ENCODE data around the gene CNOT10.
"Not testable (repeated sequence)": the region's sequence is repeated elsewhere in the genome, so short reads cannot be mapped to it uniquely, and the experiment has no call there.

CNOT10 gene, protein sequence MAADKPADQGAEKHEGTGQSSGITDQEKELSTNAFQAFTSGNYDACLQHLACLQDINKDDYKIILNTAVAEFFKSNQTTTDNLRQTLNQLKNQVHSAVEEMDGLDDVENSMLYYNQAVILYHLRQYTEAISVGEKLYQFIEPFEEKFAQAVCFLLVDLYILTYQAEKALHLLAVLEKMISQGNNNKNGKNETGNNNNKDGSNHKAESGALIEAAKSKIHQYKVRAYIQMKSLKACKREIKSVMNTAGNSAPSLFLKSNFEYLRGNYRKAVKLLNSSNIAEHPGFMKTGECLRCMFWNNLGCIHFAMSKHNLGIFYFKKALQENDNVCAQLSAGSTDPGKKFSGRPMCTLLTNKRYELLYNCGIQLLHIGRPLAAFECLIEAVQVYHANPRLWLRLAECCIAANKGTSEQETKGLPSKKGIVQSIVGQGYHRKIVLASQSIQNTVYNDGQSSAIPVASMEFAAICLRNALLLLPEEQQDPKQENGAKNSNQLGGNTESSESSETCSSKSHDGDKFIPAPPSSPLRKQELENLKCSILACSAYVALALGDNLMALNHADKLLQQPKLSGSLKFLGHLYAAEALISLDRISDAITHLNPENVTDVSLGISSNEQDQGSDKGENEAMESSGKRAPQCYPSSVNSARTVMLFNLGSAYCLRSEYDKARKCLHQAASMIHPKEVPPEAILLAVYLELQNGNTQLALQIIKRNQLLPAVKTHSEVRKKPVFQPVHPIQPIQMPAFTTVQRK

DNA sequence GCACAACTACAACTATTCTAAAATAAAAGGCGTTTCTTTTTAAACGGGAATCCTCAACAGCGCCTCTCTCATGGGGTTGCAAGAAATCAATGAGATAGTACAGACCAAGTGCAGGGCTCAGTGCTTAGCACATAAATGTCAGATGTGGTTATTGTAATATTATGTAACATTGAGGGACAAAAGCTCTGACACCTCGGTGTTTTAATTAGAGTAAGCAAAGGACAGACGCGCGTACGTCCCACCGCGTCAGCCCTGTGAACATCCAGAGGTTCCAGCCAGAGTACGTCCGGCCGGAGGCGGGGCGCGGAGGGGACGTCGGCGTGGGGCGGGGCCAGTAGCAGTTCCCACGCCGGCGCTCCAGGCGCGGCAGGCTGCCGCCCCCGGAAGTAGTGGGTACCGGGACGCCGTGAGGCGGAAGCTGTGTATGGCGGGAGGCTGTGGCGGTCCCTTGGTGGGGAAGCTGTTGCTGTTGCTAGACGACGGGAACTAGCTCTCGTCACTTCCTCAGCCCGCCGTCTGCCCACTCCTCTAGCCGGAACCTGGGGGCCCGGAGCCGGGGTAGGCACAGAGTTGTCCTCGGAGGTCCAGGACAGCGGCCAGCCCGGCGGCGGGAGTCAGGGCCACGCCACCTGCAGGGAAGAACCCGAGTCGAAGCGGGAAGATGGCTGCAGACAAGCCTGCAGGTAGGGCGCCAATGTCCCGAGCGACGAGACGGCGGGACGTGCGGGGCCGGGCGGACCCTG lies at the start of gene CNOT10:
Gene CNOT10, plus strand, starts transcription at position 389 of the 743 bp plus-strand sequence. Its CDS starts 273 bp downstream, at position 662.
- FAIRE-seq (peak; percentile 98), DNase-seq (ENCODE audit: insufficient read length, low spot score) (peak; percentile 87)

DNA sequence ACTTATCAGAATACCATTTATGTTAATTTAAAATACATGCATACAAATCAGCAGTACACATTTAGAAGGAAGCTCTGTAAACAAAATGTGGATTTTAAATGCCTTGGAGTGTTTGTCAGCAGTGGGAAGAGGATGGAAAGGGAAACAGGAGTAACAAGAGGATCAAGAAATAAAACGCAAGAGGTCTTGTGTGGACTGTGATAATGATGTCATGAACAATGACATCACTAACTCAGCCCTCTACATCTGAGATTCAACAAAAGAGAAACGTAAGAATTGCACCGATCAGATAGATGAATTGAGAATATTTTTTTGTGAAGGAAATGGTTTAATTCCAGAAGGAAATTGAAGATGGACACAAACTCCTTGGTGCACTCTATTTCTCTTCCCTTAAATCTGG lies 44.0 kb upstream of the CNOT10 start:
- no peak for DNase-seq (ENCODE audit: insufficient read length, low spot score)
- no peak for FAIRE-seq

DNA sequence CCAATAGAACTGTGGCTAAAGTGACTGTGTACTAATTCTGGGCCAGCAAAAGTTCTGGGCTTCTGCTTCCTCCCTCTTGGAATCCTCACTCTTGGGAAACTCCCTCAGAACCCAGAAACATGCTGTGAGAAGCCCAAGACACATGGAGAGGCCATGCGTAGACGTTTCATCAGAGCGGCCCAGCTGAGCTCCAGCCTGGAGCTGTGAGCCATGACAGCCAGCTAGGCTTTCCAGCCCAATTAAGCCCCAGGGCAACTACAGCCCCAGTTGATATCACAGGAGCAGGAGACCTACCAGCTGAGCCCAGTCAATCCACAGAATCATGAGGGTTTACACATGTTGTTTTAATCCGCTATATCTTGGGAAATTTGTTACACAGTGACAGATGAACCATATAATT lies 43.6 kb upstream of the CNOT10 start:
- no peak for DNase-seq (ENCODE audit: insufficient read length, low spot score)

DNA sequence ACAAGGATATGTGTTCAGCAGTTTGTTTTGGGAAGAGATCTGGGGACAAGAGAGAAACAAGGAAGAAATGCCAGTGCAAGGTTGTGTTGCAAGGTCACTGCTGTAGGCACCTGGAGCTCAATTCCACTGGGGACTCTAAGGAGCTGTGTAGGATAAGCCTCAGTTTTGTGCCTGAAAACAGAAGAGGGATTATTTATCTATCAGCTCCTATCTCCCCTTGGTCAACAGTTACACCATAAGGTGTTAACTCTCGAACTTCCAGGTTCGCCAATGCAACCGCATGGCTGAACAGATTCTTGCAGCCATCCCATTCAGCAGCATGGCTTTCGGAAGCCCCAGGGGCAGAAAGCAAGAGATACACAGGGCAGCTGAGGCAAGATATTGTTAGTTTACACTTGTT lies 41.6 kb upstream of the CNOT10 start:
- FAIRE-seq (no peak), DNase-seq (ENCODE audit: insufficient read length, low spot score) (no peak)

More for the DNA sequence above, 43.6 kb upstream of the CNOT10 start:
- FAIRE-seq, result no peak

DNA sequence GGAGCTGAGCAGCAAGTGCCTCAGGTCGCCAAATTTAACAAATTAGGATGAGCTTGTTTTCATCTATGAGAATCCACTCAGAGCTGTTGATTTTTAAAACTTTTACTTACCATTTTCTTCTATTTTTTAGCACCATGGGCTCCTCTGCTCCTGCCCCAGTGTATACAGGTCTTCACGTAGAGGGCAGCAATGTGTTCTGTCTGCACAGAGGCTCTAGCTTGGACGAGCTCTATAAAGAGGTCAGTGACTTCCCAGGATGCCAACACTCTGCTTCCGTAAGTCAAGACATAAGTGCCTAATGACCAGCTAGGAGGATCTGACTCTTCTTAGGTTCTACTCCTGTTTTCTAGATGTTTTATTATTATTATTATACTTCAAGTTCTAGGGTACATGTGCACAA lies 41.2 kb upstream of the CNOT10 start:
- DNase-seq (ENCODE audit: insufficient read length, low spot score), result no peak
- FAIRE-seq, result no peak

DNA sequence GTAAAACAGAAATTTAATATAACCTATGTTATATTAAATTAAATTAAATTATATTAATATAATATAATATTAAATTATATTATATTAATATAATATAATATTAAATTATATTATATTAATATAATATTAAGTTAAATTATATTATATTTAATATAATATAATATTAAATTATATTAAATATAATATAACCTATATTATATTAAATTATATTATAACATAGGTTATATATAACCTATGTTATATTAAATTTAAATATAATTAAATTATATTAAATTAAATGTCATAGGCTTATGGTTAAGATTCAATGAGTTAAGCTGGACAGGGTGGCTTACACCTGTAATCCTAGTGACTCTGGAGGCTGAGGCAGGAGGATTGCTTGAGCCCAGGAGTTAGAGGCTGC lies 40.6 kb upstream of the CNOT10 start:
- DNase-seq (ENCODE audit: insufficient read length, low spot score), result no peak
- FAIRE-seq, result no peak

DNA sequence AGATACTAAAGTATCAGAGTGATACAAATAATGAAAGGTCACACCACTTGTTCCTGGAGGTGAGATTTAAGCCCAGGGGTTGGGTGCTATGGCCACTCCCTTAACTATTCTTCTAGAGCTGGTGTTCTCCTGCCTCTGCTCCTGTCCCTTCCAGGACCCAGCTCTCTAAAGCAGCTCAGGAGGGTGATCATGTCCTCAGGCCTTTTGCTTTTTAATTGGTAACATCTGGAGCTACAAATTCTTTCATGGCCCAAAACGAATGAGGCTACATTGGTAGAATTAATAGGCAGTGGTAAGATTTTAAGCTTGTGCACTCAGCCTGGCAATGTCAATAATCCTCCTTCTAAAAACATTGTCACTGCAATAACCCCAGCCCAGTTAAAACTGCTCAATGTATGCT lies 38.2 kb upstream of the CNOT10 start:
- FAIRE-seq (no peak), DNase-seq (ENCODE audit: insufficient read length, low spot score) (no peak)

DNA sequence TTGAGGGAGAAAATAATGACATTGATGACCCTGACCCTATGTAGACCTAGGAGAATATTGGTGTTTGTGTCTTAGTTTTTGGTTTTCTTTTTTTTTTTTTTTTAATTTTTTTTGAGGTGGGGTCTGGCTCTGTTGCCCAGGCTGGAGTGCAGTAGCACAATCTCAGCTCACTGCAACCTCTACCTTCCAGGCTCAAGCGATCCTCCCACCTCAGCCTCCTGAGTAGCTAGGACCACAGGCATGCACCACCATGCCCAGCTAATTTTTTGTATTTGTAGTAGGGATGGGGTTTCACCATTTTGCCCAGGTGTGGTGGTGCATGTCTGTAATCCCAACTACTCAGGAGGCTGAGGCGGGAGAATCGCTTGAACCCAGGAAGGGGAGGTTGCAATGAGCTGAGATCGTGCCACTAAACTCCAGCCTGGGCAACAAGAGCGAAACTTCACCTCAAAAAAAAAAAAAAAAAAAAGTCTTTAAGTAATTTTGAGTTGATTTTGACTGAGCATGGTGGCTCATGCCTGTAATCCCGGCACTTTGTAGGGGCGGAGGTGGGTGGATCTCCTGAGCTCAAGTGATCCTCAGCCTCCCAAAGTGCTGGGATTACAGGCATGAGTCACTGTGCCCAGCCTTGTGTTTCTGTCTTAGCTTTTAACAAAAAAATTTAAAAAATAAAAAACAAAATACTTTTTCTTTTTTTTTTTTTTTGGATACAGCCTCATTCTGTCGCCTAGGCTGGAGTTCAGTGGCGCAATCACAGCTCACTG lies 32.5 kb upstream of the CNOT10 start:
- FAIRE-seq; DNase-seq (ENCODE audit: insufficient read length, low spot score): not testable (repeated sequence)

DNA sequence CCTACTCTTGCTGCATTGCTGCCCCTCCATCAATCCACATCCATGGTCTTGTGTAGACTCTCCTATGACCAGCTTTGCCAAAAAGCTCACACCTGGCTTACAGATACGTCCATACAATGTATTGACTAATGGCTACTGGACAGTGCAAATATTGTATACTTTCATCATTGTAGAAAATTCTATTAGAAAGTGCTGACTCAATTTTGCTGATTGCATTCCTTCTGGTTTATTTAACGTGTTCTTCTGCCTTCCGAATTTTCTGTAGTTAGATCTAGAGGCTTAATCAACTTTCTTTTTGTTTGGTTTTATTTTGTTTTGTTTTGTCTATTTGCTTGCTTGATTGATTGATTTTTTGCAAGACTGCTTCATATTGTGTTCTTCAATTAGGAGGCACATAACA lies 29.8 kb upstream of the CNOT10 start:
- FAIRE-seq (no peak), DNase-seq (ENCODE audit: insufficient read length, low spot score) (no peak)

DNA sequence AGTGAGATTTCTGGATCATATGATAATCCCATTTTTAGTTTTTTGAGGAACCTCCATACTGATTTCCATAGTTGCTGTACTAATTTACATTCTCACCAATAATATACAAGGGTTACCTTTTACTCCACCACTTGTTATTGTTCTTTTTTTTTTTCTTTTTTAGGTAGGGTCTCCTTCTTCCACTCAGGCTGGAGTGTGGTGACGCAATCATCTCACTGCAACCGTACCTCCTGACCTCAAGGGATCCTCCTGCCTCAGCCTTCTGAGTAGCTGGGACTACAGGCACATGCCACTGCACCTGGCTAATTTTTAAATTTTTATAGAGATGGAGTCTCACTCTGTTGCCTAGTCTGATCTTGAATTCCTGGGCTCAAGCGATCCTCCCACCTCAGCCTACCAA lies 24.4 kb upstream of the CNOT10 start:
- DNase-seq (ENCODE audit: insufficient read length, low spot score) (no peak), FAIRE-seq (no peak)

DNA sequence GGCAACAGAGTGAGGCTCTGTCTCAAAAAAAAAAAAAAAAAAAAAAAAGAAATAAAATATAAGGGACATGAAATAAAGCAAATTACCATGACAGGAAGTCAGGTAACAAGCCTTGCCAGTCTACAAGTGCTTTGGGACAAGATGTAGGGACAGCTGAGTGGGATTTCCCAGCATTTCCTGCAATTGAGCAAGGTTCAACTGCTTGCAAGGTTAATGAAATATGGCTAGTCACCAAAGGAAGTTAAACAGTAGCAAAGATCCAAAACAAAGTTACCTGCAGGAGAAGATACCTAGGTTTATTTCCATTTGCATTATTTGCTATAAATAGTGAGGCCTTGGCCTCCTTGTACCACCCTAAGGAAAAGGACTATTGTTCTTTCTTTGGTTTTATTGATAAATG lies 22.3 kb upstream of the CNOT10 start:
- FAIRE-seq (no peak), DNase-seq (ENCODE audit: insufficient read length, low spot score) (no peak)

DNA sequence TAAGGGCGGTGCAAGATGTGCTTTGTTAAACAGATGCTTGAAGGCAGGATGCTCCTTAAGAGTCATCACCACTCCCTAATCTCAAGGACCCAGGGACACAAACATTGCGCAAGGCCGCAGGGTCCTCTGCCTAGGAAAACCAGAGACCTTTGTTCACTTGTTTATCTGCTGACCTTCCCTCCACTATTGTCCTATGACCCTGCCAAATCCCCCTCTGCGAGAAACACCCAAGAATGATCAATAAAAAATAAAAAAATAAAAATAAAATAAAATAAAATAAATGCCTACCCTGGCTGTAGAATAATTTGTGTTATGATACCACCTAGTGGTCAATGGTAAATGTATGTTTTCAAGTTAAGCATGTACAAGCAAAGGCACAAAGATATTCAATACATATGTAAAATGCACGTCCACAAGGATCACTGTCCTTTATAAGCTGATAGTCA lies 20.3 kb upstream of the CNOT10 start:
- not testable (repeated sequence) for FAIRE-seq
- DNase-seq (ENCODE audit: insufficient read length, low spot score), result peak; percentile 20

DNA sequence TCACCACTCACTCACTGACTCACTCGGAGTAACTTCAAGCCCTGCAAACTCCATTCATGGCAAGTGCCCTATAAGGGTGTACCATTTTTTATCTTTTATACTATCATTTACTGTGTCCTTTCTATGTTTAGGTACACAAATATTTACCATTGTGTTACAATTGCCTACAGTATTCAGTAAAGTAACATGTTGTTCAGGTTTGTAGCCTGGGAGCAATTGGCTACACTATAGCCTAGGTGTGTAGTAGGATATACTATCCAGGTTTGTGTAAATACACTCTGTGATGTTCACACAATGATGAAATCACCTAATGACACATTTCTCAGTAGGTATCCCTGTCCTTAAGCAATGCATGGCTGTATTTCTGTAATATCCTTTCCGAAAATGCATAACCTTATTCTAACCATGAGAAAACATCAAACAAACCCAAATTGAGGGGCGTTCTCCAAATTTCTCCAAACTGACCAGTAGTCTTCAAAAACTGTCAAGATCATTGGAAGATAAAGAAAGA lies 17.9 kb upstream of the CNOT10 start:
- FAIRE-seq (no peak), DNase-seq (ENCODE audit: insufficient read length, low spot score) (no peak)

DNA sequence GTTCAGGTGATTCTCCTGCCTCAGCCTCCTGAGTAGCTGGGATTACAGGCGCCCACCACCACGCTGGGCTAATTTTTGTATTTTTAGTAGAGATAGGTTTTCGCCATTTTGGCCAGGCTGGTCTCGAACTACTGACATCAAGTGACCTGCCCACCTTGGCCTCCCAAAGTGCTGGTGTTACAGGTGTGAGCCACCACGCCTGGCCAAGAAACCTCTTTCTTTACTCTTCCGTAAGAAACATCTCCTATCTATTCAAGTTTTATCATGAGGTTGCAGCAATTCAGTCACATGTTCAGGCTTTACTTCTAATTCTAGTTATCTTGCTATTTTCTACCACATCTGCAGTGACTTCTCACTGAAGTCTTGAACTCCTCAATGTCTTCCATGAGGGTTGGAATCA lies 15.8 kb upstream of the CNOT10 start:
- not testable (repeated sequence) for FAIRE-seq; DNase-seq (ENCODE audit: insufficient read length, low spot score)

DNA sequence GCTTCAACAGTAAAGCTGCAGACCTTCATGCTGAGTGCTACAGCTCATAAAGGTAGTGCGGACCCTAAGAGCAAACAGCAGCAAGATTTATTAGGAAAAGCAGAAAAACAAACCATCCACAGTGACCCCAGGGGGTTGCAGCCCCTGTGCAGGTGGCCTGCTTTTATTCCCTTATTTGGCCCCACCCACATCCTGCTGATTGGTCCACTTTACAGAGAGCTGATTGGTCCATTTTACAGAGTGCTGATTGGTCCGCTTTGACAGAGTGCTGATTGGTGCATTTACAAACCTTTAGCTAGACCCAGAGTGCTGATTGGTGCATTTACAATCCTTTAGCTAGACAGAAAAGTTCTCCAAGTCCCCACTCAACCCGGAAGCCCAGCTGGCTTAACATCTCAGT lies 11.3 kb upstream of the CNOT10 start:
- FAIRE-seq; DNase-seq (ENCODE audit: insufficient read length, low spot score): not testable (repeated sequence)

DNA sequence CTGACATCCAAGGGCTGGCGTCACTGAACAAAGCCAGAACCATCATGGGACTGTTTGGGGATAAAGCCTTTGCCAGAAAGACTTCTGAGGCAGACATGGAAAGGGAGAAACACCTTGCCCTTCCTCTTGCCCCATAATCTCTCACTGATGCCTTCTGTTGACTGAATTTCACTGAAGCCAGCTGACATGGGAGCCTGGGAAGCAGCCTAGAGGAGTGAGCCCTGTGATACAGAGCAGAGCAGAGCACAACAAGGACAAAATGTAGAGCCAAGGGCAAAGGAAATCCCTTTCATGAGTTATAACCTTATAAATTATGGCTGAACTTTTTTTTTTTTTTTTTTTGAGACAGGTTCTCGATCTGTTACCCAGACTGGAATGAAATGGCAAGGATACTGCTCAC lies 9.8 kb upstream of the CNOT10 start:
- no peak for DNase-seq (ENCODE audit: insufficient read length, low spot score)
- no peak for FAIRE-seq

DNA sequence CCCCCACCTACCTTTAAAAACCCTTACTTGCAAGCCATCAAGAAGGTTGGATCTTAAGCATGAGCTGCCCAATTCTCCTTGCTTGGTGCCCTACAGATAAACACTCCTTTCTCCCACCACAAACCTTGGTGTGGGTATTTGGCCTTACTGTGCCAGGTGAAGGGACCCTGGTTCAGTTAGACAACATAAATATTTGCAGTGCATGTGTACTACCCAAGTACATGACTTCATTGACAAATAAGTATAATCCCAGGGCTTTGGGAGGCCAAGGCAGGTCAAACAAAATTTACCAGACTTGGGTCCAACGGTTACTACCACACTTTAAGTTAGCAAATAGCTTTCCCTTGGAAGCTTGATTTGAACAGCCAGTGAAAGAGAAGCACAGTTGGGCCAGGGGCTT lies 9.3 kb upstream of the CNOT10 start:
- no peak for DNase-seq (ENCODE audit: insufficient read length, low spot score)
- FAIRE-seq, result no peak

DNA sequence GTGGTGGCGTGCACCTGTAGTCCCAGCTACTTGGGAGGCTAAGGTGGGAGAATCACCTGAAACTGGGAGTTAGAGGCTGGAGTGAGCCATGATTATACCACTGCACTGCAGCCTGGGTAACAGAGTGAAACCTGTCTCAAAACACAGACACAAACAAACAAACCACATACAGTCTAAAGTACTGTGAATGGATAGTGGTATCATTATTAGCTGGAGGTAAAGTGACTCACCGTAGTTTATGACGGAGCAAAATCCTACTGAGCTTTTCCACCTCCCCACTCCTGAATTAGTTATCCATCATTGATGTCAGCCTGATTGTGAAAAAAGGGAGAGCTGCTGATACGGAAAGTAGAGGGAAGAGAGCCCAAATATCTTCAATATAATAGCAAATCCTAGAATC lies 3.2 kb upstream of the CNOT10 start:
- no peak for FAIRE-seq
- DNase-seq (ENCODE audit: insufficient read length, low spot score), result no peak

DNA sequence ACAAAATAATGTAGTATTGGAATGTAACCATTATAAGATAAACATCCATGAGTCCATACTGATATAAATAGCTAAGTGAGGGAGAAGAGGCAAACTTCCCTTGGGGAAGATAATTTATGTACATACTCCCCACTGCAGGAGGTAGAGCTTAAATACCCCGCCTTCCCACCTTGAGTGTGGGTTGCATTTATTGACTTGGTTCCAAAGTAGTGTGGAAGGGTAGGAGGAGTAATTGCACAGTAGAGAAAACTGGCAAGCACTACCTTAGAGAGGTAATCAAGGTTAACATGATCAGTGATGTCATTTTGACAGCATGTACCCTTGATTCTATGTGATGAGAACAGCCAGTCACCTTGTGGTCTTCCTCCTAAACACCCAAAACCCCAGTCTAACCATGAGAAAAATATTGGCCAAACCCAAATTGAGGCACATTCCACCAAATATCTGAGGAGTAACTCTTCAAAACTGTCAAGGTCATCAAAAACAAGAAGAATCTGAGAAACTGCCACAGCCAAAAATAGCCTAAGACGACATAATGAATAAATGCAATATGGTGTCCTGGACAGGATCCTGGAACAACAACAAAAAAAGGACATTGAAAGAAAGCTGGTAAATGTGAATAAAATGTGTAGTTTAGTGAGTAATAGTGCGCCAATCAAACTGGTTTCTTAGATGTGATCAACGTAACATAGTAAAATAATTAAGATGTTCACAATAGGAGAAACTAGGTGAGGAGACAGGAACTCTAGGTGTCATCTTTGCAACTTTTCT lies 774 bp upstream of the CNOT10 start:
- FAIRE-seq (peak; percentile 85), DNase-seq (ENCODE audit: insufficient read length, low spot score) (no peak)

All from GM19239 (cell line).